Esophagus muscularis mucosa (tissue), 3 donors: Measurements from ENCODE around the gene NEU3.

Source experiments
- EP300 ChIP-seq: sonication (generic); formaldehyde crosslinking; IDR thresholded peaks from one replicate; pipeline ENCODE4 v1.6.1; 2017; ENCODE audit warnings: antibody characterized with exemption
- TF ChIP-seq, protein P1 (sequence below), 3 experiments: fragments of 200-600 bp in 2 of 3; fragments of 450-650 bp in 1 of 3; sonication (generic) in 2 of 3; IDR thresholded peaks; one replicate each; pipeline ENCODE4 v1.5.1; 2017 to 2019; ENCODE audit warnings: antibody characterized with exemption in 3 of 3, mild to moderate bottlenecking in 2 of 3, moderate library complexity in 1 of 3

DNA sequence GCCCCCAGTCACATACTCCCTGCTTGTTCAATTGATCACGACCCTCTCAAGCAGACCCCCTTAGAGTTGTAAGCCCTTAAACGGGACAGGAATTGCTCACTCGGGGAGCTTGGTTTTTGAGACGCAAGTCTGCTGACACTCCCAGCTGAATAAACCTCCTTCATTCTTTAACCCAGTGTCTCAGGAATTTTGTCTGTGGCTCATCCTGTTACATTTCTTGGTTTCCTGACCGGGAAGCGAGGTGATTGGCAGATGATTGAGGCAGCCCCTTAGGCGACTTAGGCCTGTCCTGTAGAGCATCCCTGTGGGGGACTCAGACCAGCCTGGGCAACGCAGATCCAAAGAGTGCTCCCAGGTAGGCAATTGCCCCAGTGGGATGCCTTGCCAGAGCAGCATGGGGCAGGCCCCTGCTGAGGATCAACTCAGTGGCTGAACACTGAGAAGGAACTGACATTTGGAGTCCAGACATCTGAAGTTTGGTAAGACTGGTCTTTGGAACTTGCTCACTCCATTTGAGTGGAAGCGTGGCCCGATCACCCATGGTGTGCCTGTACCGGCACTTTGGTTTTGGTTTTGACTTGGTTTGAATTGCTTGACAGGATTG lies 51.5 kb downstream of the NEU3 start:
- TF ChIP-seq, protein P1, sequence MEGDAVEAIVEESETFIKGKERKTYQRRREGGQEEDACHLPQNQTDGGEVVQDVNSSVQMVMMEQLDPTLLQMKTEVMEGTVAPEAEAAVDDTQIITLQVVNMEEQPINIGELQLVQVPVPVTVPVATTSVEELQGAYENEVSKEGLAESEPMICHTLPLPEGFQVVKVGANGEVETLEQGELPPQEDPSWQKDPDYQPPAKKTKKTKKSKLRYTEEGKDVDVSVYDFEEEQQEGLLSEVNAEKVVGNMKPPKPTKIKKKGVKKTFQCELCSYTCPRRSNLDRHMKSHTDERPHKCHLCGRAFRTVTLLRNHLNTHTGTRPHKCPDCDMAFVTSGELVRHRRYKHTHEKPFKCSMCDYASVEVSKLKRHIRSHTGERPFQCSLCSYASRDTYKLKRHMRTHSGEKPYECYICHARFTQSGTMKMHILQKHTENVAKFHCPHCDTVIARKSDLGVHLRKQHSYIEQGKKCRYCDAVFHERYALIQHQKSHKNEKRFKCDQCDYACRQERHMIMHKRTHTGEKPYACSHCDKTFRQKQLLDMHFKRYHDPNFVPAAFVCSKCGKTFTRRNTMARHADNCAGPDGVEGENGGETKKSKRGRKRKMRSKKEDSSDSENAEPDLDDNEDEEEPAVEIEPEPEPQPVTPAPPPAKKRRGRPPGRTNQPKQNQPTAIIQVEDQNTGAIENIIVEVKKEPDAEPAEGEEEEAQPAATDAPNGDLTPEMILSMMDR (IDR thresholded peaks at IDR 0.05) = no peak
- no peak for TF ChIP-seq EP300
